ENCODE data around the gene CRX. TPM values are rescaled to one million over a fixed set of nuclear protein-coding genes. Genes with fewer than 3 reads are reported as not detected.
"Not testable (repeated sequence)": the region's sequence is repeated elsewhere in the genome, so short reads cannot be mapped to it uniquely, and the experiment has no call there.

CRX gene
- total RNA-seq, 2 donors from 2014 or later, result not detected

DNA sequence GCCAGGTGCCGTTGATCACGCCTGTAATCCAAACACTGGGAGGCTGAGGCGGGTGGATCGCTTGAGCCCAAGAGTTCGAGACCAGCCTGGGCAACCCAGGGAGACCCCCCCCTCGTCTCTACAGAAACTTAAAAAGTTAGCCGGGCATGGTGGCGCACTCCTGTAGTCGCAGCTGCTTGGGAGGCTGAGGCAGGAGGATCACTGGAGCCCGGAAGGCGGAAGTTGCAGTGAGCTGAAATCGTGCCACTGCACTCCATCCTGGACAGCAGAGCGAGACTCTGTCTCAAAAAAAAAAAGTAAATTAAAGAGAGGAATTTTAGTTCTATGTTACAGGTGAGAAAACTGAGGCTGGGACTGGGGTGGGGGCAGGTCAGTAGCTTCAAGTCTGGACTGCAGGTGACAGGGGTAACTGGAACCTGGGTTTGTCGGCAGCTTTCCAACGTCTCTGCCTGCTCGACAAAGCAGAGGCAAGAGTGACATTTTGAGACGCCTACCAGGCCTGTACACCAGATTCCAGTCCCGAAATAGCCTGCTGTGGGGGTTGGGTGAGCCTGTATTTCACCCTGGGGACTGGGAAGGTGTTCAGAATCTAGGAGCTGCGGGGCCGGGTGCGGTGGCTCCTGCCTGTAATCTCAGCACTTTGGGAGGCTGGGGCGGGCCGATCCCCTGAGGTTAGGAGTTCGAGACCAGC lies 42.1 kb upstream of the CRX start:
- peak overlapping the region; percentile 99 for H3K27ac ChIP-seq
- DNase-seq (ENCODE audit: low spot score), result no peak
- H3K4me3 ChIP-seq, result peak overlapping the region; percentile 92 to 96
- peaks cover 0 to 45% of the 10 kb centered on the region in 2 donors for H3K4me1 ChIP-seq
- H3K9me3 ChIP-seq, result no peaks in the 10 kb centered on the region
- H3K27me3 ChIP-seq, result no peaks in the 10 kb centered on the region
- peaks cover 40% of the 10 kb centered on the region for H3K36me3 ChIP-seq
- TF ChIP-seq, protein P1, sequence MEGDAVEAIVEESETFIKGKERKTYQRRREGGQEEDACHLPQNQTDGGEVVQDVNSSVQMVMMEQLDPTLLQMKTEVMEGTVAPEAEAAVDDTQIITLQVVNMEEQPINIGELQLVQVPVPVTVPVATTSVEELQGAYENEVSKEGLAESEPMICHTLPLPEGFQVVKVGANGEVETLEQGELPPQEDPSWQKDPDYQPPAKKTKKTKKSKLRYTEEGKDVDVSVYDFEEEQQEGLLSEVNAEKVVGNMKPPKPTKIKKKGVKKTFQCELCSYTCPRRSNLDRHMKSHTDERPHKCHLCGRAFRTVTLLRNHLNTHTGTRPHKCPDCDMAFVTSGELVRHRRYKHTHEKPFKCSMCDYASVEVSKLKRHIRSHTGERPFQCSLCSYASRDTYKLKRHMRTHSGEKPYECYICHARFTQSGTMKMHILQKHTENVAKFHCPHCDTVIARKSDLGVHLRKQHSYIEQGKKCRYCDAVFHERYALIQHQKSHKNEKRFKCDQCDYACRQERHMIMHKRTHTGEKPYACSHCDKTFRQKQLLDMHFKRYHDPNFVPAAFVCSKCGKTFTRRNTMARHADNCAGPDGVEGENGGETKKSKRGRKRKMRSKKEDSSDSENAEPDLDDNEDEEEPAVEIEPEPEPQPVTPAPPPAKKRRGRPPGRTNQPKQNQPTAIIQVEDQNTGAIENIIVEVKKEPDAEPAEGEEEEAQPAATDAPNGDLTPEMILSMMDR (IDR thresholded peaks at IDR 0.05), result no peak

DNA sequence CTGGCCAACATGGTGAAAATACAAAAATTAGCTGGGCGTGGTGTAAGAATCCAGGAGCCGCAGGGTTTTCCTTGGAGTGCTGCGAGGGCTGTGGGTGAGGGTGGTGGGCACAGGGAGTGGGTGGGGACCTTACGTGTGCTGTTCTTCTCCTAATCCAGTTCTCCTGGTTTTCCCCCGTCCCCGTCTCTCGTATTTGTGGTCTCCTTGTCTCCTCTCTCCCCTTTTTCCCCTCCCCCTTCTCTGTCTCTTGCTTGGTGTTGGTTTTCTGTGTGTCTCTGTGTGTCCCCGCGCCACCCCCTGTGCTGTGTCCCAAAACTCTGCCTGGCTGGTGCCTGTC lies 41.6 kb upstream of the CRX start:
- no peak for DNase-seq (ENCODE audit: low spot score)
- TF ChIP-seq, protein P1 (IDR thresholded peaks at IDR 0.05), result no peak
- H3K4me1 ChIP-seq, result peaks cover 0 to 45% of the 10 kb centered on the region in 2 donors
- H3K27me3 ChIP-seq, result no peaks in the 10 kb centered on the region
- no peaks in the 10 kb centered on the region for H3K9me3 ChIP-seq
- H3K36me3 ChIP-seq, result peaks cover 44% of the 10 kb centered on the region
- H3K27ac ChIP-seq, result peak overlapping the region; percentile 99
- peak overlapping the region; percentile 92 to 96 for H3K4me3 ChIP-seq

DNA sequence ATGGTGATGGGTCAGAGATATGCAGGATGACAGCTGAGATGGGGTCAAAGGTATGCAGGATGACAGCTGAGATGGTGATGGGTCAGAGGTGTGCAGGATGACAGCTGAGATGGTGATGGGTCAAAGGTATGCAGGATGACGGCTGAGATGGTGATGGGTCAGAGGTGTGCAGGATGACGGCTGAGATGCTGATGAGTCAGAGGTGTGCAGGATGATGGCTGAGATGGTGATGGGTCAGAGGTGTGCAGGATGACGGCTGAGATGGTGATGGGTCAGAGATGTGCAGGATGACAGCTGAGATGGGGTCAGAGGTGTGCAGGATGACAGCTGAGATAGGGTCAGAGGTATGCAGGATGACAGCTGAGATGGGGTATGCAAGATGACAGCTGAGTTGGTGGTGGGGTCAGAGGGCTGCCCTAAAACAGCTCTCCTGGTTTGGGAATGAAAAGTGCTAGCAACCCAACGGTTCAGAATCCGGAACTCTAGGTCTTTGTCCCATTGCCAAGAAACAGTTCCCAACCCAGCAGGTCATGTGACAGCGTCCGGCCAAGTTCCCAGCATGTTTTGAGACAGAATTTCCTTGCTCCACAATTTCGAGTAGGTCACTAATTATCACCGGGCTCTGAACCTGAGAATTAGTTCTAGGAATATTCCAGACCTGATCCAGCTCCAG lies 40.0 kb upstream of the CRX start:
- peak; percentile 82 for DNase-seq (ENCODE audit: low spot score)
- H3K27me3 ChIP-seq, result no peaks in the 10 kb centered on the region
- H3K4me3 ChIP-seq, result peak overlapping the region in 1 of 2 donors; percentile 92
- H3K27ac ChIP-seq, result peak overlapping the region; percentile 56 to 99
- H3K4me1 ChIP-seq, result peaks cover 0 to 45% of the 10 kb centered on the region in 2 donors
- TF ChIP-seq, protein P1 (IDR thresholded peaks at IDR 0.05), result no peak
- no peaks in the 10 kb centered on the region for H3K9me3 ChIP-seq
- H3K36me3 ChIP-seq, result peaks cover 56% of the 10 kb centered on the region

DNA sequence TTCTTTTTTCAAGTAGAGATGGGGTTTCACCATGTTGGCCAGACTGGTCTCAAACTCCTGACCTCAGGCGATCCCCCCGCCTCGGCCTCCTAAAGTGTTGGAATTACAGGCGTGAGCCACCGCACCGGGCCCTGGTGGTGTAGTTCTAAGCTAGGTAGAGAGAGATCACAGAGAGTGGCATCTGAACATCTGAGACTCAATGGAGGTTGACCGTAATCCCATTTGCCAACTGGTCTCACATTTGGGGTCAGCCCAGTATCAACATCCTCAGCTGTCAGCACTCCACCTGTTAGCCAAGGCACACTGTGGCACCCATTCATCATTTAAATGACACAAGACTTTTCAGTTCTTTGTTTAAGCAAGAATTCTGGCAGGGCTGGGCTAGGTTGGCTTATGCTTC lies 35.2 kb upstream of the CRX start:
- H3K27me3 ChIP-seq, result no peaks in the 10 kb centered on the region
- H3K4me3 ChIP-seq, result no peak overlapping the region
- peaks cover 0 to 23% of the 10 kb centered on the region in 2 donors for H3K4me1 ChIP-seq
- no peaks in the 10 kb centered on the region for H3K9me3 ChIP-seq
- H3K27ac ChIP-seq, result no peak overlapping the region
- H3K36me3 ChIP-seq, result peaks cover 48% of the 10 kb centered on the region
- TF ChIP-seq, protein P1 (IDR thresholded peaks at IDR 0.05), result no peak
- DNase-seq (ENCODE audit: low spot score), result no peak

DNA sequence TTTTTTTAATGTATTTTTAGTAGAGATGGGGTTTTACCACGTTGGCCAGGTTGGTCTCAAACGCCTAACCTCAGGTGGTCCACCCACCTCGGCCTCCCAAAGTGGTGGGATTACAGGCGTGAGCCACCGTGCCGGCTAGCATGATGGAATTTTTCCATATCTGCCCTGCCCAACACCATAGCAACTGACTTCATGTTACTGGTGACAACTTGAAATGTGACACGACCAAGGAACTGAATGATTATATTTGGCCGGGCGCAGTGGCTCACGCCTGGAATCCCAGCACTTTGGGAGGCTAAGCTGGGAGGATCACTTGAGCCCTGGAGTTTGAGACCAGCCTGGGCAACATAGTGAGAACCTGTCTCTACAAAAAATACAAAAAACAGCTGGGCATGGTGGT lies 34.4 kb upstream of the CRX start:
- DNase-seq (ENCODE audit: low spot score); H3K27ac ChIP-seq; H3K27me3 ChIP-seq; H3K9me3 ChIP-seq; H3K4me3 ChIP-seq: not testable (repeated sequence)
- Histone ChIP-seq H3K4me1 (peaks cover 0 to 16% of the 10 kb centered on the region in 2 donors), H3K36me3 (peaks cover 42% of the 10 kb centered on the region)

DNA sequence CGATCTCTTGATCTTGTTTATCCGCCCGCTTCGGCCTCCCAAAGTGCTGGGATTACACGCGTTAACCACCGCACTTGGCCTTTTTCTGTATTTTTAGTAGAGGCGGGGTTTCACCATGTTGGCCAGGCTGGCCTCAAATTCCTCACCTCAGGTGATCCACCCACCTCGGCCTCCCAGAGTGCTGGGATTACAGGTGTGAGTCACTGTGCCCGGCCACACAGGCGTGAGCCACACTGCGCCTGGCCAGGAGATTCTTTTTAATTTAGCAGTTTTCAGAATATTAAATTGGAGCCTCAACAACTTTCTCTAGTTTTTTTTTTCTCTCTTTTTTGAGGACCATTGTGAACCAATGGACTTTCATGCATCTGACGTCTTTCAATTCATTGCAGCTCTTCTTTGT lies 31.9 kb upstream of the CRX start:
- H3K27ac ChIP-seq; H3K4me1 ChIP-seq; DNase-seq (ENCODE audit: low spot score); H3K27me3 ChIP-seq; H3K4me3 ChIP-seq; H3K9me3 ChIP-seq: not testable (repeated sequence)
- peaks cover 17% of the 10 kb centered on the region for H3K36me3 ChIP-seq

Measured in right atrium auricular region (tissue), 2 donors.